Measurements from ENCODE around the gene FOSL2.

Gene FOSL2

GRCh38 chr2:28397043-28397381, 4.4 kb downstream of the FOSL2 start:
- DNase-seq = no peak

GRCh38 chr2:28398101-28398834, 5.6 kb downstream of the FOSL2 start:
- DNase-seq = no peak

- no peak for DNase-seq
Observed at GRCh38 chr2:28399289-28399688, 6.6 kb downstream of the FOSL2 start.

GRCh38 chr2:28399956-28400355, 7.3 kb downstream of the FOSL2 start:
- DNase-seq = no peak

GRCh38 chr2:28400419-28400818, 7.8 kb downstream of the FOSL2 start:
- DNase-seq = no peak

- DNase-seq = no peak
Observed at GRCh38 chr2:28400921-28401320, 8.3 kb downstream of the FOSL2 start.

GRCh38 chr2:28401411-28401810, 8.8 kb downstream of the FOSL2 start:
- DNase-seq = no peak

- DNase-seq = no peak
Observed at GRCh38 chr2:28401948-28402550, 9.4 kb downstream of the FOSL2 start.

- no peak for DNase-seq
Observed at GRCh38 chr2:28403370-28403956, 10.8 kb downstream of the FOSL2 start.

- DNase-seq = no peak
Observed at GRCh38 chr2:28404086-28404485, 11.4 kb downstream of the FOSL2 start.

GRCh38 chr2:28405537-28405936, 12.9 kb downstream of the FOSL2 start:
- DNase-seq = no peak

- DNase-seq = no peak
Observed at GRCh38 chr2:28406276-28407096, 13.8 kb downstream of the FOSL2 start.

- no peak for DNase-seq
Observed at GRCh38 chr2:28407131-28407975, 14.7 kb downstream of the FOSL2 start.

GRCh38 chr2:28407976-28408690, 15.5 kb downstream of the FOSL2 start:
- no peak for DNase-seq

- no peak for DNase-seq
Observed at GRCh38 chr2:28408764-28409599, 16.3 kb downstream of the FOSL2 start.

GRCh38 chr2:28411166-28411755, 18.6 kb downstream of the FOSL2 start:
- DNase-seq = no peak

GRCh38 chr2:28411956-28412609, 19.4 kb downstream of the FOSL2 start:
- DNase-seq = no peak

GRCh38 chr2:28412625-28413151, 20.0 kb downstream of the FOSL2 start:
- no peak for DNase-seq

- DNase-seq = peak; percentile 23
Observed at GRCh38 chr2:28413152-28413898, 20.7 kb downstream of the FOSL2 start.

All from NCI-H2029 (cell line).